Fibroblast of skin of abdomen (primary cell): Measurements from ENCODE around the gene NLGN1.

Experiments
- DNase-seq: peaks from one replicate; pipeline ENCODE4 v3.0.0-alpha.2; 2013

The NLGN1 gene

GRCh38 chr3:174102866-174103265, 705.3 kb downstream of the NLGN1 start:
- DNase-seq = peak; percentile 40

GRCh38 chr3:174110761-174111160, 713.2 kb downstream of the NLGN1 start:
- no peak for DNase-seq

GRCh38 chr3:174111776-174112175, 714.2 kb downstream of the NLGN1 start:
- no peak for DNase-seq

- peak; percentile 20 for DNase-seq
Observed at GRCh38 chr3:174116421-174116820, 718.9 kb downstream of the NLGN1 start.

DNA sequence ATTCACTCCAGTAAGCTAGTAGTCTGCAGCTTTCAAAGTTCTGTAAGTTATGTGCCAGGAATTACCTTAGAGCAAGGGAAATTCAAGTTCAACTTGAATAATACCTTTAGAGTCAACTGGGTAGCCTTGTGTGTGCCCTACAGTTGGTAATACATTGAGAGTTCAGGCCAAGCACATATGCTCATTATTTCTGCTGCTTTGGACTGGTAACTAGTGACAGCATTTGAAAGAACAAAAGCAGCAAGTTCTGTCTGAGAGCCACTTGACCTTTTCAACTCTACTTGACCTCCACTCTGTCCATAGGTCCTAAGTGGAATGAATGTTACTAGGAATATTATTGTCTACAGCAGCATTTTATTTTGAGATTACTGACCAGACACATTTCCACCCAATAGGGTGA, 723.5 kb downstream of the NLGN1 start:
- no peak for DNase-seq

GRCh38 chr3:174122411-174122810, 724.9 kb downstream of the NLGN1 start:
- DNase-seq = no peak

- peak; percentile 56 for DNase-seq
Observed at GRCh38 chr3:174125267-174125824, 727.8 kb downstream of the NLGN1 start.

- no peak for DNase-seq
Observed at GRCh38 chr3:174126990-174127758, 729.6 kb downstream of the NLGN1 start.

DNA sequence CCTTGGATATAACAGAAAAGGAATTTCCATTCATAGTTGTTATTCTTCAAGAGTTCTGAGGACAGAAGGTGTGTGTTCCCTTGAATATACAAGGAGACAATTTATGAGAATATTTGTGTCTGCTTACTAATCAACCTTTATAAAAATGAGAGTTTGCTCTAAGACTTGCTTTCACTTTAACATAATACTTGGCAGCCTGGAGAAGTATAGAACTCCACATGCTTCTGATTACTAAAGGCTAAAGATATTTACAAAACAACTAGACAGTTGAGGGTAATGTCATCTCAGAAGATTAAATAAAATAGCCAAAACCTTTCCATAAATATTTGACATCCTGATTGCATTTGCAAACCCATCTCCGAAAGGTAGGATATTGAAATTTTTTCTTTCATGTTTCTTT, 734.5 kb downstream of the NLGN1 start:
- no peak for DNase-seq

GRCh38 chr3:174132421-174133042, 735.0 kb downstream of the NLGN1 start:
- no peak for DNase-seq

- DNase-seq = no peak
Observed at GRCh38 chr3:174146008-174146407, 748.5 kb downstream of the NLGN1 start.

DNA sequence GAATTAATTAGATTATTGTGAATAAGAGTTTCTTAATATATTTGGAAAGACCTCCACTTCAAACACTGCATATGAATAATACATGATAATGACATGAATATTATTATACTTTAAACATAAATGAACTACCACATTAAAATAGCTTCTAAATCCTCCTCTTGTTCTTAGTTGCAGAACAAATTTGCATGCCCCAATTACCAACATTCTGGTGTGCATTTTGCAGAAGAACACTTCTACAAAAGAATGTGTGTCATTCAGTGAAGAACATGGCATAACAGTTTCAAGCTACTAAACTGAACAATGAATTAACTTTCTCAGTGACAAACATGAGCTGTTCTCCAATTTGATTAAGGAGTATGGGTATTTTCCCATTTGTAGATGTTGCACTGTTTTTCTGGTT, 750.3 kb downstream of the NLGN1 start:
- no peak for DNase-seq

- peak; percentile 62 for DNase-seq
Observed at GRCh38 chr3:174153871-174154270, 756.3 kb downstream of the NLGN1 start.

GRCh38 chr3:174156200-174156599, 758.7 kb downstream of the NLGN1 start:
- no peak for DNase-seq

DNA sequence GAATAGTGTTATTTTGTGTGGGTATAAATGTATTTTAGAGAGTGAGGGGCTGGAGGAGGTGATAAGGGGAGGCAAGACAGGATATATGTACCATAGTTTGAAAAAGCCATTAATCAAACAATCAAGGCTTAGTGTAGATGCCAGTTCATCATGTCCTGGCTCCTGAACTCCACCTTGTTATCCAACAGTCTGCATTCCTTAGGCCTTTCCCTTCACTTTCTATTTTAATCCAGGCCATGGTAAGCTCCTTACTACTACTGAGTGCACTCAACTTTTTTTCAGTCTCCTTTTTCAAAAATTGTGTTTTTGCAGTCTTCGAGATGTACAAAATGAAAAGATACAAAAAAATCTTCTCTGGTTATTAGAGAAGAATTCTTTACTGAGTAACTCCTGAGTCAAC, 761.1 kb downstream of the NLGN1 start:
- no peak for DNase-seq

GRCh38 chr3:174159604-174160003, 762.1 kb downstream of the NLGN1 start:
- no peak for DNase-seq

DNA sequence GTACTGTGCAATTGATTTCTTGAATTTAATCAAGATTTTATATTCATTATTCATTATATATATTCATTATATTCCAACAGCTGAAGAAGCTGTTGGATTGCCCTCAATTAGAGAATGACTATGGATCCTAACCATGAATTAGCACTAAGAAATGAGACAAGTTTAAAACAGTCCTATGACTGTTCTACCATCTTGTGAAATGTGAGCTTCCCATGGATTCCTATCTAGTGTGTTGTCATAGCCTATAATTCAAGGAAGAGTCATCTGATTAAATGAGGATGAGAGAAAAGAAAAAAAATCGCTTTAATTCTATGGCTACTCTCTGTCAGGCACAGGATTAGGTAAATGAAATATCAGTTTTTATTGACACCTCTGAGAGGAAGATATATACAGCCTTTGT, 765.0 kb downstream of the NLGN1 start:
- DNase-seq = peak; percentile 27

- peak; percentile 20 for DNase-seq
Observed at GRCh38 chr3:174168026-174168425, 770.5 kb downstream of the NLGN1 start.

GRCh38 chr3:174168538-174169254, 771.2 kb downstream of the NLGN1 start:
- DNase-seq = no peak

- no peak for DNase-seq
Observed at GRCh38 chr3:174169736-174170135, 772.2 kb downstream of the NLGN1 start.

DNA sequence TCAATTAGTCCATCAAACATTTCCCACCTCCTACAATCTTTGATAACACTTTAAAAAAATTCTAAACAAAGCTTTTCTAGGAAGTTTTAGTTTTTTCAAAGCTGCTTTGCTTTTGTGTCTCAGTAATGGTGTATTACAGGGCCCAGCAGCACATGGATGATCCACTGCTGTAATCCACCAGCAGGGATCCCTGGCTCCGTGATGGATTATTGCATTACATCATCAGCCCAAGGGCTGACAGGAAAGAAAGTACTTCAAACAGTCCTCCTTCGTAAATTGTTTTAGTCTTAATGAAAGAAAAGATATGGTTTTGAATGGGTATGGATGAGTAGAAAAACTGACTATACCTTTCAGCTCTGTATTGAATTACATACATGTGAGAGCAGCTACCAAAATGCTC, 772.7 kb downstream of the NLGN1 start:
- DNase-seq = peak; percentile 12

DNA sequence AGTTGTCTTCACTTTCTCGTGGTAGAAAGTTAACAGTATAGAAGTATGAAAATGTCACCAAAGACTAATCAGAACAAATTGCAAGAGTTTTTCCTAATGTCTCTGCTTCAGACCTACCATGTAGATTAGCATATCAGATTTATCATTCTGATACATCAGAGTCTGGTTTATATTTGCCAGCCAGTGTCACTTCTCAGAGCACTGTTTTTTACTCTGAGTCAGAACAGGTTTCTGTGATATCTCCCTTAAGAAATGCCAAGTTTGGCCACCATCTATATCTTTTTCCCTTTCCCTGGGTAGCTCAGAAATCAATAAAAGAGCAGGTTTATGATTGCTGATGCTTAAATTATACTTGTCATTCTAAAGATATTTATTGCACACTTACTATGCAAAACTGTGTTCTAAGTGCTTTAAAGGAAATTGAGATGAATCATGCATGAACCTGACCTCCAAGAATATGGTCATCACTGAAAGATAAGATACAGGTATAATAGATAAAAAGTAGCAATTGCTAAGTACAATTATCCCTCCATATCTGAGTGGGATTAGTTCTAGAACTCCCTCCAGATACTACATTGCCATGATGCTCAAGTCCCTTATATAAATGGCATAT, 788.9 kb downstream of the NLGN1 start:
- DNase-seq = no peak

GRCh38 chr3:174191380-174191779, 793.8 kb downstream of the NLGN1 start:
- DNase-seq = no peak
